ENCODE results near the gene SPEM1. TPM values are rescaled to one million over a fixed set of nuclear protein-coding genes. Genes with fewer than 3 reads are reported as not detected.

Gene SPEM1
- total RNA-seq, 1 experiment from 2014 or later, result 0.33 TPM

DNA sequence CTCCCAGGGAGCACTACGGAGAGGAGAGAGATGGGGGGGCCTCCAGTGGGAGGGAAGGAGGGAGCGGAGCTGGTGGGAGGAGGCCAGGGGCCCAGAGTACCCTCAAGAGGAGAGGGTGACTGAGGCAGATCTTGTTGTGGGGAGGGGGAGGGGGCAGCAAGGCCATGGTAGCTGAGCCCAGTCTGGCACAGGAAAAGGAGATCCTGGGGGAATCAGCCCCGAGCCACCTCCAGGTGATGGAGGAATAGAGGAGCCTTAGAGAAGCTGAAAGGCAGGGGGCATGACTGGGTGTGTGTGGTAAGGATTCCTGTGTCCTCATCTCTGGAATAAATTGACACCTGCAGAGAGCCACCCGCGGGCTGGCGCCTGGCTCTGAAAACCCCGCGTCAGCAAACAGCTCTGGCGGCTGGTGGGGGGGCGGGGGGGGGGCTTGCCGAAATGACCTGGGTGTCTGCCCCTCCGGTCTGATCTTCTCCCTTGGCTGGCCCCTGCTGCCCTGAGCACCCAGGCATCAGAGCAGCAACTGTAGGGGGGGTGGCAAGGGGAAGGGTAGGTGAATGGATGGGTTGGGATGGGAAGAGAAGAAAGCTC is 13.8 kb upstream of the SPEM1 start:
- Mint-ChIP-seq H3K27ac (no peak overlapping the region; a peak in 1 of 7 replicates), H3K27me3 (ENCODE audit: low read depth) (no peaks in the 10 kb centered on the region), H3K36me3 (ENCODE audit: insufficient read depth in 1 of 3, low read depth in 3 of 3) (peaks cover 19 to 31% (median 27%) of the 10 kb centered on the region in 3 experiments), H3K4me3 (peak overlapping the region; percentile 76 to 96), H3K9me3 (peaks cover 0 to 2% of the 10 kb centered on the region in 2 experiments; a peak in 1 of 5 replicates), H3K4me1 (peaks cover 26 to 34% of the 10 kb centered on the region in 2 experiments)
- H4K20me1 ChIP-seq (ENCODE audit: control insufficient read depth, insufficient read depth, insufficient read length), result no peaks in the 10 kb centered on the region
- H3K79me1 ChIP-seq (ENCODE audit: insufficient read depth, low read depth, low read length, poor library complexity, severe bottlenecking), result no peaks in the 10 kb centered on the region
- H2AK5ac ChIP-seq (ENCODE audit: insufficient read length, low read length), result no peak overlapping the region
- H3K79me2 ChIP-seq (ENCODE audit: insufficient read depth, low read length), result no peaks in the 10 kb centered on the region
- H3K56ac ChIP-seq (ENCODE audit: insufficient read length, low read depth, low read length), result no peak overlapping the region
- H3K27ac ChIP-seq (ENCODE audit: insufficient read length, low read depth, low read length), result no peak overlapping the region
- peak overlapping the region; percentile 78 for H3K4me2 ChIP-seq (ENCODE audit: insufficient read depth, insufficient read length, low read length)
- H2AFZ ChIP-seq (ENCODE audit: low read length), result no peak overlapping the region
- no peaks in the 10 kb centered on the region for H3K9me3 ChIP-seq (ENCODE audit: control insufficient read depth, low read depth, low read length)
- H2BK5ac ChIP-seq (ENCODE audit: insufficient read length, low read length), result no peak overlapping the region
- TF ChIP-seq, protein P1, sequence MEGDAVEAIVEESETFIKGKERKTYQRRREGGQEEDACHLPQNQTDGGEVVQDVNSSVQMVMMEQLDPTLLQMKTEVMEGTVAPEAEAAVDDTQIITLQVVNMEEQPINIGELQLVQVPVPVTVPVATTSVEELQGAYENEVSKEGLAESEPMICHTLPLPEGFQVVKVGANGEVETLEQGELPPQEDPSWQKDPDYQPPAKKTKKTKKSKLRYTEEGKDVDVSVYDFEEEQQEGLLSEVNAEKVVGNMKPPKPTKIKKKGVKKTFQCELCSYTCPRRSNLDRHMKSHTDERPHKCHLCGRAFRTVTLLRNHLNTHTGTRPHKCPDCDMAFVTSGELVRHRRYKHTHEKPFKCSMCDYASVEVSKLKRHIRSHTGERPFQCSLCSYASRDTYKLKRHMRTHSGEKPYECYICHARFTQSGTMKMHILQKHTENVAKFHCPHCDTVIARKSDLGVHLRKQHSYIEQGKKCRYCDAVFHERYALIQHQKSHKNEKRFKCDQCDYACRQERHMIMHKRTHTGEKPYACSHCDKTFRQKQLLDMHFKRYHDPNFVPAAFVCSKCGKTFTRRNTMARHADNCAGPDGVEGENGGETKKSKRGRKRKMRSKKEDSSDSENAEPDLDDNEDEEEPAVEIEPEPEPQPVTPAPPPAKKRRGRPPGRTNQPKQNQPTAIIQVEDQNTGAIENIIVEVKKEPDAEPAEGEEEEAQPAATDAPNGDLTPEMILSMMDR (conservative IDR thresholded peaks at IDR 0.05), result no peak
- no peak overlapping the region for H3K4ac ChIP-seq (ENCODE audit: low read depth, low read length)
- WGBS (ENCODE audit: extremely low coverage, insufficient read length, low lambda C conversion rate), result no CpG with 5 or more reads among the region's 12 CpGs
- no peak overlapping the region for H4K91ac ChIP-seq (ENCODE audit: insufficient read length, low read depth, low read length)
- H3K27me3 ChIP-seq (ENCODE audit: insufficient read depth, low read length), result no peaks in the 10 kb centered on the region
- H3K4me1 ChIP-seq (ENCODE audit: insufficient read depth, low read length), result no peaks in the 10 kb centered on the region; the same call in 1 of the 2 replicates
- no peak overlapping the region for H3T11ph ChIP-seq (ENCODE audit: low read length)
- H2BK20ac ChIP-seq (ENCODE audit: low read depth, low read length, poor library complexity, severe bottlenecking), result no peak overlapping the region
- no peak overlapping the region for H3K9ac ChIP-seq (ENCODE audit: extremely low read depth, insufficient read length, low read length)
- H4K8ac ChIP-seq (replicated peaks; ENCODE audit: insufficient read length, low read depth, low read length), result no peak overlapping the region
- no peak overlapping the region for H3K14ac ChIP-seq (ENCODE audit: insufficient read depth, low read length)
- DNase-seq, result no peak
- no peak overlapping the region for H2BK120ac ChIP-seq (ENCODE audit: low read depth, low read length, poor library complexity, severe bottlenecking)
- no peak overlapping the region for H2BK15ac ChIP-seq (ENCODE audit: low read depth, low read length)
- no peak overlapping the region for H3K18ac ChIP-seq (ENCODE audit: insufficient read length, low read depth, low read length)
- no peak overlapping the region for H2BK12ac ChIP-seq (ENCODE audit: insufficient read length, low read depth, low read length)
- no peak overlapping the region for H4K5ac ChIP-seq (ENCODE audit: insufficient read length, low read depth, low read length)
- H3K23me2 ChIP-seq (ENCODE audit: insufficient read length, low read depth, low read length, poor library complexity, severe bottlenecking), result peaks cover 5% of the 10 kb centered on the region
- no peak overlapping the region for H3K23ac ChIP-seq (ENCODE audit: insufficient read length, low read depth, low read length)
